Brain microvascular endothelial cell (primary cell): ENCODE results near the gene APOF.

Experiments
- DNase-seq: peaks from one replicate; pipeline ENCODE4 v3.0.0-alpha.2; 2020
- H3K27ac ChIP-seq: fragments of 250-450 bp; sonication (Bioruptor Pico); 2 replicates; pipeline ENCODE4 v1.5.1; 2020; ENCODE audit warnings: mild to moderate bottlenecking, moderate library complexity
- H3K27me3 ChIP-seq: fragments of 250-450 bp; sonication (Bioruptor Pico); replicated peaks from 2 replicates; pipeline ENCODE4 v1.5.1; 2020; ENCODE audit warnings: mild to moderate bottlenecking
- H3K36me3 ChIP-seq: fragments of 250-450 bp; sonication (Bioruptor Pico); replicated peaks from 2 replicates; pipeline ENCODE4 v1.5.1; 2020; ENCODE audit warnings: mild to moderate bottlenecking
- H3K4me3 ChIP-seq: 2 replicates; pipeline ENCODE4 v1.5.1; 2011; ENCODE audit warnings: low read depth, mild to moderate bottlenecking, control low read depth, low read length, moderate library complexity
- in situ Hi-C: cut with HindIII; loops from 2 replicates; pipeline ENCODE4 v1.10.0; 2017; ENCODE audit warnings: low sequenced_read_pairs, low pct_ligation_motif_present
- TF ChIP-seq, protein P1 (sequence below): IDR thresholded peaks from 2 replicates; pipeline ENCODE4 v1.5.1; 2011; ENCODE audit warnings: low read depth, mild to moderate bottlenecking, moderate library complexity, low read length, control low read depth, inconsistent platforms; ENCODE audit errors: missing control alignments

The APOF gene

DNA sequence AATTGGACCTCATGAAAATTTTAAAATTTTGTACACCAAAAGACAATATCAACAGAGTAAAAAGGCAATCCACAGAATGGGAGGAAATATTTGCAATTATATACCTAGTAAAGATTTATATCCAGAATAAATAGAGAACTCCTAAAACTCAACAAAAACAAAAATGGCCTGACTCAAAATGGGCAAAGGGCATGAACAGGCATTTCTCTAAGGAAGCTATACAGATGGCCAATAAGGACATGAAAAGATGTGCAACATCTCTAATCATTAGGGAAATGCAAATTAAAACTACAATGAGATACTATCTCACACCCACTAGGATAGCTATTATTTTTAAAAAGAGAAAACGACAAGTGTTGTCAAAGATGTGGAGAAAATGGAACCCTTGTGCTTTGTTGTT is 10.9 kb upstream of the APOF start:
- no peak overlapping the region for H3K27ac ChIP-seq
- in situ Hi-C loops: no loop called here
- H3K27me3 ChIP-seq: no peaks in the 10 kb centered on the region
- no peak for DNase-seq
- H3K4me3 ChIP-seq: no peak overlapping the region
- H3K36me3 ChIP-seq: no peaks in the 10 kb centered on the region
- TF ChIP-seq, protein P1, sequence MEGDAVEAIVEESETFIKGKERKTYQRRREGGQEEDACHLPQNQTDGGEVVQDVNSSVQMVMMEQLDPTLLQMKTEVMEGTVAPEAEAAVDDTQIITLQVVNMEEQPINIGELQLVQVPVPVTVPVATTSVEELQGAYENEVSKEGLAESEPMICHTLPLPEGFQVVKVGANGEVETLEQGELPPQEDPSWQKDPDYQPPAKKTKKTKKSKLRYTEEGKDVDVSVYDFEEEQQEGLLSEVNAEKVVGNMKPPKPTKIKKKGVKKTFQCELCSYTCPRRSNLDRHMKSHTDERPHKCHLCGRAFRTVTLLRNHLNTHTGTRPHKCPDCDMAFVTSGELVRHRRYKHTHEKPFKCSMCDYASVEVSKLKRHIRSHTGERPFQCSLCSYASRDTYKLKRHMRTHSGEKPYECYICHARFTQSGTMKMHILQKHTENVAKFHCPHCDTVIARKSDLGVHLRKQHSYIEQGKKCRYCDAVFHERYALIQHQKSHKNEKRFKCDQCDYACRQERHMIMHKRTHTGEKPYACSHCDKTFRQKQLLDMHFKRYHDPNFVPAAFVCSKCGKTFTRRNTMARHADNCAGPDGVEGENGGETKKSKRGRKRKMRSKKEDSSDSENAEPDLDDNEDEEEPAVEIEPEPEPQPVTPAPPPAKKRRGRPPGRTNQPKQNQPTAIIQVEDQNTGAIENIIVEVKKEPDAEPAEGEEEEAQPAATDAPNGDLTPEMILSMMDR: no peak

DNA sequence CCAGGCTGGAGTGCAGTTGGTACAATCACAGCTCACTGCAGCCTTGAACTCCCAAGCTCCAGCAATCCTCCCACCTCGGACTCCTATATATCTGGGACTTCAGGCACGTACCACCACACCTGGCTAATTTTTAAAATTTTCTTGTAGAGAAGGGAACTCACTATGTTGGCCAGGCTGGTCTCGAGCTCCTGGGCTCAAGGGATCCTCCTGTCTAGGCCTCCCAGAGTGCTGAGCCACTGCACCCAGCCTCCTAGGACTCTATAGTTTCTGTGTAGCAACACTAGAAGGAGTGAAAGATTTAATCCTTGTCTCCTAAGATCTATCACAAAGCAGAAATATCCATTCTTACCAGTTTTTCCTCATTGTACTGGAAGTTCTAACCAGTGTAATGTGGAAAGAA is 4.3 kb upstream of the APOF start:
- Histone ChIP-seq H3K36me3 (no peaks in the 10 kb centered on the region), H3K27me3 (no peaks in the 10 kb centered on the region), H3K27ac (no peak overlapping the region), H3K4me3 (no peak overlapping the region)
- in situ Hi-C loops: no loop called here
- DNase-seq: no peak
- TF ChIP-seq, protein P1: no peak

DNA sequence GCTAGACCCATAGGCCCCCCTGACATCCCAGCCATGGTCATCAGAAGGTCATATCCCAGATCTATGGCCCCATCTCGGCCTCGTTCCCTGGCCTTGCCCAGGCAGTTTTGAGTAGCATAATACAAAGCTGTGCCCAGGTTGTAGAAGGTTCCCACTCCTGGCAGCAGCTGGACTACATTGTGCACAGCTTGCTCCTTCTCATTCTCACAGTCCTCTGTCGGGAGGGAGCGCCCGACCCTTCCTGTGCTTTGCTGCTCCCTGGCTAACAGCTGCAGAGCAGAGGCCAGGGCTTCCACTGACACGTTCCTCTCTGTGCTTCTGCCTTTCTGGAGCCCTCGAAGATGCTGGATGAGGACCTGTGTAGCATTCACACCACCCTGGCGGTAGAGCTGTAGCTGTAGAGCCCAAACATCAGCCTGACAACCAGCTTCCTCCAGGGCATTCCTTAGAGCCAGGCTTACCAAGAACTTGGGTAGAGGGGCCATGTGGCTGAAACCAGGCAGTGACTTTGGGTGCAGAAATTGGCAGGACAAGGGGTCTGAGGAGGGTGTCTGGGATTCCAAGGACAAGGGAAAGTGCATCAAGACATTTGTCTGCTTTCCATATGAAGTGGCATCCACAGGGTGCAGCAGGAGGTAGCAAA is 1.0 kb downstream of the APOF start:
- in situ Hi-C loops: no loop called here
- TF ChIP-seq, protein P1: no peak
- no peaks in the 10 kb centered on the region for H3K36me3 ChIP-seq
- no peak overlapping the region for H3K27ac ChIP-seq
- DNase-seq: no peak
- H3K4me3 ChIP-seq: no peak overlapping the region
- no peaks in the 10 kb centered on the region for H3K27me3 ChIP-seq

DNA sequence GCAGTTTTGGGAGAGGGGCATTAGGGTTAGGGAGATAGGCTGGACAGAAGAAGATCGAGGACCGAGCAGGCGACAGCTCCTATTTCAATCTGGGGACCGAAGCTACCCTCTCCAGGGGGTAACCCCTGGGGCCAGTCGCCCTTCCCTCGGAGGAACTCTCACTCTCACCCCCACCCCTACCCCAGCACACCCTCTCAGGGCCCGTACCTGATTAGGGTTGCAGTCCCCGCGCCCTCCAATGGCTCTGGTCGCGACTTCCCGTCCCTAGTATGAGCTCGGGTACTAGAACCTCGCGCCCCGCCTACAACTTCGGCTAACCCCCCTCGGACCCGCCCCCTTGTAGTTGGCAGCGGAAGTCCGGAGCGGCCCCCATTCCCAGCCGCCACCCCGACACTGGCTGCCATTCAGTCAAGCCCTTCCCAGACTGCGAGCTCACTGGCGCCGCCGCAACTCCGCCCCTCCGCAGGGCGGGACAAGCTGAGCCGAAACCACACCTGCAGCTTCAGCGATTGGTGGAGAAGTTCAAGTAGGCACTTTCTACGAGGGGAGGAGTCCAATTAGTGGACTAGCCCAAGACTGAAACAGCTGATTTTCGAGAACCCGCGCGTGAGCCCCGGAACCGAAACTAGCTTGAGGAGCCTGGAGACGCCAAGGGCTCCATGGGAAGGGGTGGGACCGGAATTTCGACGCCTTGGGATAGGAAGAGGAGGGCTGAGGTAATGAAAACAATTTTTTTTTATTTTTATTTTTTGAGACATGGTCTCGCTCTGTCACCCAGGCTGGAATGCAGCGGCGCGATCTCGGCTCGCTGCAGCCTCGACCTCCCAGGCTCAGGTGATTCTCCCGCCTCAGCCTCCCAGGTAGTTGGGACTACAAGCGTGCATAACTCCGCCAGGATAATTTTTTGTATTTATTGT is 2.5 kb downstream of the APOF start, which contains the start of gene STAT2:
Gene STAT2 (minus strand): TSS at position 257 of the 917 bp plus-strand sequence. CDS start 3,536 bp downstream, outside the sequence.
- Histone ChIP-seq H3K36me3 (peaks cover 13% of the 10 kb centered on the region), H3K27ac (peak within 1 kb of the TSS; percentile 82), H3K4me3 (peak within 1 kb of the TSS; percentile 97), H3K27me3 (no peaks in the 10 kb centered on the region)
- in situ Hi-C loops: no loop called here
- TF ChIP-seq, protein P1: no peak
- peak; percentile 100 for DNase-seq

DNA sequence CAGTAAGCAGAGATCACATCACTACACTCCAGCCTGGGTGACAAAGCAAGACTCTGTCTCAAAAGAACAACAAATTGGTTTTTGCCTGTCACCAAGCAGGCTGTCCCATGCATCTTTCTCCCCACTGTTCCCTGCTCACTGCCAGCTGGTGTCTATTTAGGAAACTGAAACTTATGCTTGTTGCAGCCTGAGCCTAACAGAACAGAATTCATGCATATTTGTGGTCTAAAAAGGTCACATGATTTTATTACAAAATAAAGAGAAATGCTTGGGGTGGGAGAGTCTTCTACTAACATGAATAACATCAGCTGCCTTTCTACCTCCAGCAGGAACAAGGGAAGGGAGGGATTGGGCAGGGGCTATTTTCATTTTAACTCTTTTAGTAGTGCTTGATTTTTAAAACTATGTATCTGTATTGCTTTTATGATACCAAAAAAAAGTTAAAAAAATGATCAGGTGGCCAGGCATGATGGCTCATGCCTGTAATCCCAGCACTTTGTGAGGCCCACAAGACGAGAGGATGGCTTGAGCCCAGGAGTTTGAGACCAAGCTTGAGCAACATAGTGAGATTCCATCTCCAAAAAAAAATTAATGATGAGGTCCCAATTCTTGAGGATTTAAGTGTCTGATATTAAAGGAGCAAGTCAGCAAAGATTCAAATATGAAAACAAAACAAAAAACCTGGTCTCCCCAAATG is 3.7 kb downstream of the APOF start:
- in situ Hi-C loops: no loop called here
- H3K36me3 ChIP-seq: peaks cover 24% of the 10 kb centered on the region
- H3K27ac ChIP-seq: peak overlapping the region; percentile 60
- peak; percentile 55 for DNase-seq
- H3K4me3 ChIP-seq: peak overlapping the region; percentile 97
- TF ChIP-seq, protein P1: no peak
- no peaks in the 10 kb centered on the region for H3K27me3 ChIP-seq
